H9 (cell line): ENCODE measurements around the gene FOXM1. TPM values are rescaled to one million over a fixed set of nuclear protein-coding genes. Genes with fewer than 3 reads are reported as not detected.

Experiments
- DNase-seq: peaks from one replicate; pipeline ENCODE4 v3.0.0-alpha.2; 2017
- H2AFZ ChIP-seq: one replicate; pipeline ENCODE4 v1.6.1; 2013; ENCODE audit warnings: mild to moderate bottlenecking, low read length, control low read depth, moderate library complexity
- H2AK5ac ChIP-seq: 2 replicates; pipeline ENCODE4 v1.6.1; 2013; ENCODE audit warnings: low read length, control low read depth, mixed read lengths; ENCODE audit not compliant: insufficient read length
- H2BK120ac ChIP-seq: one replicate; pipeline ENCODE4 v1.6.1; 2013; ENCODE audit warnings: low read depth, mild to moderate bottlenecking, low read length, control low read depth, inconsistent platforms; ENCODE audit not compliant: poor library complexity, severe bottlenecking
- H2BK12ac ChIP-seq: 2 replicates; pipeline ENCODE4 v1.6.1; 2013; ENCODE audit warnings: low read length, control low read depth, mixed read lengths, low read depth; ENCODE audit not compliant: insufficient read length
- H2BK15ac ChIP-seq: 2 replicates; pipeline ENCODE4 v1.6.1; 2013; ENCODE audit warnings: low read depth, low read length, control low read depth
- H2BK20ac ChIP-seq: one replicate; pipeline ENCODE4 v1.6.1; 2013; ENCODE audit warnings: low read depth, mild to moderate bottlenecking, low read length, control low read depth, inconsistent platforms; ENCODE audit not compliant: poor library complexity, severe bottlenecking
- H2BK5ac ChIP-seq: 2 replicates; pipeline ENCODE4 v1.6.1; 2013; ENCODE audit warnings: low read length, control low read depth, mixed read lengths; ENCODE audit not compliant: insufficient read length
- H3K14ac ChIP-seq: 2 replicates; pipeline ENCODE4 v1.6.1; 2013; ENCODE audit warnings: low read length, control low read depth; ENCODE audit not compliant: insufficient read depth
- H3K18ac ChIP-seq: 2 replicates; pipeline ENCODE4 v1.6.1; 2013; ENCODE audit warnings: low read depth, mild to moderate bottlenecking, mixed read lengths, low read length, control low read depth; ENCODE audit not compliant: insufficient read length
- H3K23ac ChIP-seq: 2 replicates; pipeline ENCODE4 v1.6.1; 2013; ENCODE audit warnings: low read length, control low read depth, mixed read lengths, low read depth; ENCODE audit not compliant: insufficient read length
- H3K23me2 ChIP-seq: 2 replicates; pipeline ENCODE4 v1.6.1; 2013; ENCODE audit warnings: low read depth, mild to moderate bottlenecking, mixed read lengths, low read length, control low read depth; ENCODE audit not compliant: insufficient read length, poor library complexity, severe bottlenecking
- H3K27ac ChIP-seq: 2 replicates; pipeline ENCODE4 v1.5.1; 2013; ENCODE audit warnings: low read length, control low read depth, mixed read lengths, low read depth; ENCODE audit not compliant: insufficient read length
- H3K27me3 ChIP-seq: 2 replicates; pipeline ENCODE4 v1.6.1; 2013; ENCODE audit warnings: low read length, control low read depth, inconsistent platforms; ENCODE audit not compliant: insufficient read depth
- H3K4ac ChIP-seq: 2 replicates; pipeline ENCODE4 v1.6.1; 2013; ENCODE audit warnings: low read depth, mild to moderate bottlenecking, control low read depth, inconsistent platforms, low read length, moderate library complexity
- H3K4me1 ChIP-seq: 2 replicates; pipeline ENCODE4 v1.6.1; 2013; ENCODE audit warnings: low read length, control low read depth, inconsistent platforms; ENCODE audit not compliant: insufficient read depth
- H3K4me2 ChIP-seq: 2 replicates; pipeline ENCODE4 v1.6.1; 2013; ENCODE audit warnings: low read length, control low read depth, mixed read lengths; ENCODE audit not compliant: insufficient read length, insufficient read depth
- H3K56ac ChIP-seq: 2 replicates; pipeline ENCODE4 v1.6.1; 2013; ENCODE audit warnings: low read depth, mild to moderate bottlenecking, mixed read lengths, low read length, control low read depth; ENCODE audit not compliant: insufficient read length
- H3K79me1 ChIP-seq: 2 replicates; pipeline ENCODE4 v1.6.1; 2013; ENCODE audit warnings: low read depth, mild to moderate bottlenecking, moderate library complexity, low read length, control low read depth, inconsistent platforms; ENCODE audit not compliant: insufficient read depth, poor library complexity, severe bottlenecking
- H3K79me2 ChIP-seq: 2 replicates; pipeline ENCODE4 v1.6.1; 2013; ENCODE audit warnings: low read length, control low read depth, inconsistent platforms; ENCODE audit not compliant: insufficient read depth
- H3K9ac ChIP-seq: 2 replicates; pipeline ENCODE4 v1.6.1; 2013; ENCODE audit warnings: low read length, control low read depth, mixed read lengths; ENCODE audit not compliant: insufficient read length; ENCODE audit errors: extremely low read depth
- H3K9me3 ChIP-seq: one replicate; pipeline ENCODE4 v1.6.1; 2013; ENCODE audit warnings: low read depth, low read length, inconsistent platforms; ENCODE audit not compliant: control insufficient read depth
- H3T11ph ChIP-seq: one replicate; pipeline ENCODE4 v1.6.1; 2013; ENCODE audit warnings: mild to moderate bottlenecking, low read length, control low read depth, inconsistent platforms
- H4K20me1 ChIP-seq: one replicate; pipeline ENCODE4 v1.6.1; 2013; ENCODE audit not compliant: control insufficient read depth, insufficient read length, insufficient read depth
- H4K5ac ChIP-seq: 2 replicates; pipeline ENCODE4 v1.6.1; 2013; ENCODE audit warnings: low read depth, mild to moderate bottlenecking, mixed read lengths, low read length, control low read depth; ENCODE audit not compliant: insufficient read length
- H4K8ac ChIP-seq: replicated peaks from 2 replicates; pipeline ENCODE4 v1.6.1; 2013; ENCODE audit warnings: low read length, control low read depth, mixed read lengths, low read depth; ENCODE audit not compliant: insufficient read length
- H4K91ac ChIP-seq: 2 replicates; pipeline ENCODE4 v1.6.1; 2013; ENCODE audit warnings: low read depth, mild to moderate bottlenecking, moderate library complexity, mixed read lengths, low read length, control low read depth; ENCODE audit not compliant: insufficient read length
- H3K27ac Mint-ChIP-seq, 3 experiments: 2 replicates in 2 of 3; 3 replicates in 1 of 3; pipeline ENCODE4 v1.8.0; 2020 to 2021; ENCODE audit warnings: mixed read lengths in 3 of 3, mild to moderate bottlenecking in 1 of 3, moderate library complexity in 1 of 3
- H3K27me3 Mint-ChIP-seq: 2 replicates; pipeline ENCODE4 v1.8.0; 2021; ENCODE audit warnings: low read depth, mild to moderate bottlenecking, moderate library complexity, mixed read lengths
- H3K36me3 Mint-ChIP-seq, 3 experiments: 2 replicates in 2 of 3; 3 replicates in 1 of 3; pipeline ENCODE4 v1.8.0; 2020 to 2021; ENCODE audit warnings: low read depth in 3 of 3, mixed read lengths in 3 of 3; ENCODE audit not compliant: insufficient read depth in 1 of 3
- H3K4me1 Mint-ChIP-seq, 2 experiments: 2 replicates each; pipeline ENCODE4 v1.8.0; 2020; ENCODE audit warnings: mixed read lengths in 2 of 2
- H3K4me3 Mint-ChIP-seq, 2 experiments: 2 replicates in 1 of 2; 3 replicates in 1 of 2; pipeline ENCODE4 v1.8.0; 2020 to 2021; ENCODE audit warnings: mild to moderate bottlenecking in 2 of 2, mixed read lengths in 2 of 2, moderate library complexity in 1 of 2
- H3K9me3 Mint-ChIP-seq, 2 experiments: 2 replicates in 1 of 2; 3 replicates in 1 of 2; pipeline ENCODE4 v1.8.0; 2020; ENCODE audit warnings: mild to moderate bottlenecking in 2 of 2, mixed read lengths in 2 of 2, moderate library complexity in 1 of 2
- CTCF ChIP-seq: fragments of 200-600 bp; sonication (generic); conservative IDR thresholded peaks from 3 replicates; pipeline ENCODE4 v1.8.0; 2021; ENCODE audit warnings: antibody characterized with exemption, mild to moderate bottlenecking
- whole genome bisulfite sequencing: extraction: QIAGEN DNeasy Blood & Tissue Kit; methylation state at CpG from one replicate; pipeline ENCODE4 v1.1.7; 2013; ENCODE audit warnings: missing lambda C conversion rate, low lambda C conversion rate, mixed read lengths; ENCODE audit not compliant: insufficient read length; ENCODE audit errors: extremely low coverage; 5-methylcytosine and 5-hydroxymethylcytosine counted together
- total RNA-seq: library from RNA; stranded (reverse); gene quantifications from 2 replicates; pipeline ENCODE4 v1.2.1, GENCODE V29; 2021

FOXM1 gene
- total RNA-seq, 1 experiment from 2014 or later, result 109 TPM

GRCh38 chr12:2820432-2820831 lies 56.5 kb downstream of the FOXM1 start:
- H2BK15ac ChIP-seq, result no peak overlapping the region
- H2BK120ac ChIP-seq, result no peak overlapping the region
- H2AK5ac ChIP-seq, result no peak overlapping the region
- no peaks in the 10 kb centered on the region for H3K27me3 ChIP-seq
- H4K91ac ChIP-seq, result no peak overlapping the region
- no peak overlapping the region for H4K8ac ChIP-seq
- H3K27ac Mint-ChIP-seq, result peak overlapping the region in 2 of 3 experiments; percentile 77 to 95; a peak in 5 of 7 replicates
- no peaks in the 10 kb centered on the region; a peak in 1 of 5 replicates for H3K9me3 Mint-ChIP-seq
- H3K9ac ChIP-seq, result no peak overlapping the region
- DNase-seq, result no peak
- no peak overlapping the region for H3K27ac ChIP-seq
- H3K4me3 Mint-ChIP-seq, result peak overlapping the region in 1 of 2 experiments; percentile 36; a peak in 1 of 5 replicates
- H3K79me2 ChIP-seq, result no peaks in the 10 kb centered on the region
- no peak overlapping the region for H3K18ac ChIP-seq
- peaks cover 50 to 75% (median 74%) of the 10 kb centered on the region in 3 experiments for H3K36me3 Mint-ChIP-seq
- no peak overlapping the region for H3K14ac ChIP-seq
- WGBS, result no CpG with 5 or more reads among the region's 9 CpGs
- H3K4ac ChIP-seq, result no peak overlapping the region
- H3K4me1 ChIP-seq, result peaks cover 2% of the 10 kb centered on the region; the same call in 1 of the 2 replicates
- peaks cover 26 to 33% of the 10 kb centered on the region in 2 experiments for H3K4me1 Mint-ChIP-seq
- no peaks in the 10 kb centered on the region for H3K79me1 ChIP-seq
- H3K23ac ChIP-seq, result no peak overlapping the region
- no peaks in the 10 kb centered on the region for H3K23me2 ChIP-seq
- no peaks in the 10 kb centered on the region for H3K9me3 ChIP-seq
- no peak overlapping the region for H4K5ac ChIP-seq
- no peak overlapping the region for H3K56ac ChIP-seq
- no peak overlapping the region for H2BK20ac ChIP-seq
- TF ChIP-seq CTCF, result no peak
- no peak overlapping the region for H2BK12ac ChIP-seq
- no peak overlapping the region for H2AFZ ChIP-seq
- H3K4me2 ChIP-seq, result no peak overlapping the region
- no peak overlapping the region for H2BK5ac ChIP-seq
- H3T11ph ChIP-seq, result no peak overlapping the region
- no peaks in the 10 kb centered on the region for H4K20me1 ChIP-seq
- H3K27me3 Mint-ChIP-seq, result no peaks in the 10 kb centered on the region
